Measurements from ENCODE around the gene SCN4A. TPM values are rescaled to one million over a fixed set of nuclear protein-coding genes. Genes with fewer than 3 reads are reported as not detected.
"Not testable (repeated sequence)": the region's sequence is repeated elsewhere in the genome, so short reads cannot be mapped to it uniquely, and the experiment has no call there.

The SCN4A gene
- total and polyA plus RNA-seq, 8 donors = 0.05 to 0.88 (median 0.58) TPM

DNA sequence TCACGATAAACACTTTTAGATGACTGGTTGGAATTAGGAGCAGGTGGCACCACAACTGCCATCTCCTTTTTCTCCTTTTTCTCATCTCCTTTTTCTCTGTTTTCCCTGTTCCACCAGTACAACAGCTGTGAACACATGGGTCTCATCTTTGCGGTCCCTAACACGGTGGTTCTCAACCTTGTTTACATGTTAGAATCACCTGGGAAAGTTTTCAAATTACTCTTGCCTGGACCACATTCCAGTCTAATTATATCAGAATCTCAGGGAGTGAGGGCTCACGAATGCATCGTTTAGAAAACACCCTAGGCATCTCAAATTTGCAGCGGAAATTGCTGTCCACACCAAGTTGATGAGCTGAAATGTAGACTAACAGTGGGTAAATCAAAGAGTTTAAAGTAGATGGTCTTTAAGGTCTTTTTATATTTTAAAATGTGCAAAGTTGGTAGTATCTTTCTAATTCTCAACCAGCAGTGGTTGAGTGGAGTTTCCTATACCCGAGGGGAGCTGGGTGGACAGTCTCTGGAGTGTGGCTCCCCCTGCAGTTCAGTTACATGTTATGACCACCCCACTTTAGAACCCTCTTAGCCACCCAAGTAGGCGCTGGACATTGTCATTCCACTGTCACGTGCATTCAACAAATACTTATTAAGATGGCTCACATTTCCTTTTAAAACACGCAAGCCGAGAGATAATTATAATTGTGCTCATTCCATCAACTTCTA is 80.2 kb downstream of the SCN4A start:
- intact Hi-C loops (cut with DNase I); DNase-seq; H3K36me3 ChIP-seq; H3K9me3 ChIP-seq; H3K27ac ChIP-seq; ATAC-seq; H3K27me3 ChIP-seq; H3K4me1 ChIP-seq; H3K4me3 ChIP-seq: not testable (repeated sequence)

DNA sequence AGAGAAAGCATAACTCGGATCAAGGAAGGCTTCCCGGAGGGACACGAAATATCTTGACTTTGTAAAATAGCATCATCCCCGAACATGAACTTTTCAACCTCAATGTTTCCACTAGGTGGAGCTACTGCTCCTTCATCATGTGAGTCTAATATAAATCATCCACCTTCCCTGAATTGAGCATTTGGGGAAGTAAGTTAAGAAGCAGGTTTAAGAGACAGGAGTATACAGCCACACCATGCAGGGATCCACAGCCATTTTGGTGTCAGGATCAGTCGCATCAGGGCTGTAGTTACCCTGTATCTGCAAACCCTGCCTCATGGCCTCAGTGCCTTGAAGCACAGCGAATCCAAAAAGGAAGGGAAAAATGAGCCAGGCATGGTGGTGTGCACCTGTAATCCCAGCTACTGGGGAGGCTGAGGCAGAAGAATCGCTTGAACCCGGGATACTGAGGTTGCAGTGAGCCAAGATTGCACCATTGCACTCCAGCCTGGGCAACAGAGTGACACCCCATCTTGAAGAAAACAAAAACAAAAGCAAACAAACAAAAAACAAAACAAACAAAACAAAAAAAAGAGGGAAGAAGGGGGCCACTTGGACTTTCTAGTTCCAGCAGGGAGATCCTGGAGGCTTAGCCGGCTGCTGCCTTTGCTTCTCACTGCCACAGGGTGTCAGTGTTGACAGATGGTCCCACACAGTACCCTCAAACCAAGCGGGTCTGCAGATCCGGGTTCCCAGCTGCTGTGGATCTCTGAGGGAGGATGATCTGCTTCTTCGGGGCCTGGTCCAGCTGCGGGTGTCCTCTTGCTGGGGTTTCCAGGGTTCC is 83.5 kb downstream of the SCN4A start:
- DNase-seq = peak in 1 of 4 donors; percentile 42
- peak; percentile 84 for ATAC-seq
- H3K36me3 ChIP-seq; H3K4me1 ChIP-seq; intact Hi-C loops (cut with DNase I); H3K9me3 ChIP-seq; H3K27ac ChIP-seq; H3K4me3 ChIP-seq; H3K27me3 ChIP-seq: not testable (repeated sequence)
- TF ChIP-seq, protein P1, sequence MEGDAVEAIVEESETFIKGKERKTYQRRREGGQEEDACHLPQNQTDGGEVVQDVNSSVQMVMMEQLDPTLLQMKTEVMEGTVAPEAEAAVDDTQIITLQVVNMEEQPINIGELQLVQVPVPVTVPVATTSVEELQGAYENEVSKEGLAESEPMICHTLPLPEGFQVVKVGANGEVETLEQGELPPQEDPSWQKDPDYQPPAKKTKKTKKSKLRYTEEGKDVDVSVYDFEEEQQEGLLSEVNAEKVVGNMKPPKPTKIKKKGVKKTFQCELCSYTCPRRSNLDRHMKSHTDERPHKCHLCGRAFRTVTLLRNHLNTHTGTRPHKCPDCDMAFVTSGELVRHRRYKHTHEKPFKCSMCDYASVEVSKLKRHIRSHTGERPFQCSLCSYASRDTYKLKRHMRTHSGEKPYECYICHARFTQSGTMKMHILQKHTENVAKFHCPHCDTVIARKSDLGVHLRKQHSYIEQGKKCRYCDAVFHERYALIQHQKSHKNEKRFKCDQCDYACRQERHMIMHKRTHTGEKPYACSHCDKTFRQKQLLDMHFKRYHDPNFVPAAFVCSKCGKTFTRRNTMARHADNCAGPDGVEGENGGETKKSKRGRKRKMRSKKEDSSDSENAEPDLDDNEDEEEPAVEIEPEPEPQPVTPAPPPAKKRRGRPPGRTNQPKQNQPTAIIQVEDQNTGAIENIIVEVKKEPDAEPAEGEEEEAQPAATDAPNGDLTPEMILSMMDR (IDR thresholded peaks at IDR 0.05) = peak; percentile 22 to 30

Other genes starting within 250 kb of the SCN4A start
- gene STRADA, start 231.1 kb downstream of the SCN4A start, total RNA-seq = 10 to 100 TPM; 28.1 to 37.2 TPM
- gene STRADA, start 231.1 kb downstream of the SCN4A start, polyA plus RNA-seq (ENCODE audit: insufficient read length in 6 of 6) = 10 to 100 TPM; 72.4 to 87.5 (median 83.6) TPM
- 100 to 1,000 TPM in 1 of 2 donors, 10 to 100 TPM in 1; 81.6 to 111 TPM for gene CCDC47, start 199.3 kb downstream of the SCN4A start, total RNA-seq
- 100 to 1,000 TPM in 2 of 6 donors, 10 to 100 TPM in 4; 86.0 to 105 (median 89.4) TPM for gene CCDC47, start 199.3 kb downstream of the SCN4A start, polyA plus RNA-seq (ENCODE audit: insufficient read length in 6 of 6)
- gene DDX42, start 198.7 kb downstream of the SCN4A start, total RNA-seq = 10 to 100 TPM; 79.2 to 82.0 TPM
- 100 to 1,000 TPM; 206 to 239 (median 221) TPM for gene DDX42, start 198.7 kb downstream of the SCN4A start, polyA plus RNA-seq (ENCODE audit: insufficient read length in 6 of 6)
- 100 to 1,000 TPM in 1 of 2 donors, 10 to 100 TPM in 1; 89.8 to 141 TPM for gene PSMC5, start 145.5 kb downstream of the SCN4A start, total RNA-seq
- 100 to 1,000 TPM; 127 to 151 (median 133) TPM for gene PSMC5, start 145.5 kb downstream of the SCN4A start, polyA plus RNA-seq (ENCODE audit: insufficient read length in 6 of 6)
- gene FTSJ3, start 145.3 kb downstream of the SCN4A start, total RNA-seq = 10 to 100 TPM; 32.1 to 47.4 TPM
- 10 to 100 TPM; 57.1 to 88.5 (median 69.8) TPM for gene FTSJ3, start 145.3 kb downstream of the SCN4A start, polyA plus RNA-seq (ENCODE audit: insufficient read length in 6 of 6)
- 10 to 100 TPM; 59.2 to 82.5 TPM for gene SMARCD2, start 130.2 kb downstream of the SCN4A start, total RNA-seq
- 100 to 1,000 TPM; 114 to 147 (median 131) TPM for gene SMARCD2, start 130.2 kb downstream of the SCN4A start, polyA plus RNA-seq (ENCODE audit: insufficient read length in 6 of 6)
- not detected for gene CSH2, start 99.2 kb downstream of the SCN4A start, total RNA-seq
- 1 to 10 TPM in 1 of 6 donors, under 1 TPM in 2, not detected in 3; 0.20 to 6.7 (median 0.23) TPM for gene CSH2, start 99.2 kb downstream of the SCN4A start, polyA plus RNA-seq (ENCODE audit: insufficient read length in 6 of 6)
- gene GH2, start 91.0 kb downstream of the SCN4A start, total RNA-seq = not detected
- under 1 TPM in 1 of 6 donors, not detected in 5; 0.26 TPM for gene GH2, start 91.0 kb downstream of the SCN4A start, polyA plus RNA-seq (ENCODE audit: insufficient read length in 6 of 6)
- not detected for gene CSH1, start 76.3 kb downstream of the SCN4A start, total RNA-seq
- 10 to 100 TPM in 1 of 6 donors, 1 to 10 TPM in 1, under 1 TPM in 3, not detected in 1; 0.26 to 21.3 (median 0.46) TPM for gene CSH1, start 76.3 kb downstream of the SCN4A start, polyA plus RNA-seq (ENCODE audit: insufficient read length in 6 of 6)
- gene CSHL1, start 61.7 kb downstream of the SCN4A start, total RNA-seq = not detected
- under 1 TPM in 1 of 6 donors, not detected in 5; 0.78 TPM for gene CSHL1, start 61.7 kb downstream of the SCN4A start, polyA plus RNA-seq (ENCODE audit: insufficient read length in 6 of 6)
- not detected for gene GH1, start 54.1 kb downstream of the SCN4A start, total RNA-seq
- not detected for gene GH1, start 54.1 kb downstream of the SCN4A start, polyA plus RNA-seq (ENCODE audit: insufficient read length in 6 of 6)
- gene CD79B, start 40.6 kb downstream of the SCN4A start, total RNA-seq = 1 to 10 TPM; 2.7 to 3.5 TPM
- gene CD79B, start 40.6 kb downstream of the SCN4A start, polyA plus RNA-seq (ENCODE audit: insufficient read length in 6 of 6) = 1 to 10 TPM; 1.8 to 3.2 (median 2.0) TPM
- gene PRR29, start 25.4 kb upstream of the SCN4A start, total RNA-seq = 1 to 10 TPM; 1.0 to 5.0 TPM
- 1 to 10 TPM; 5.5 to 9.6 (median 6.4) TPM for gene PRR29, start 25.4 kb upstream of the SCN4A start, polyA plus RNA-seq (ENCODE audit: insufficient read length in 6 of 6)
- 10 to 100 TPM; 32.3 to 46.9 TPM for gene ICAM2, start 47.7 kb upstream of the SCN4A start, total RNA-seq
- 10 to 100 TPM; 43.1 to 55.4 (median 47.2) TPM for gene ICAM2, start 47.7 kb upstream of the SCN4A start, polyA plus RNA-seq (ENCODE audit: insufficient read length in 6 of 6)
- gene ERN1, start 157.2 kb upstream of the SCN4A start, total RNA-seq = 10 to 100 TPM; 39.0 to 45.0 TPM
- 10 to 100 TPM; 10.6 to 12.2 (median 10.9) TPM for gene ERN1, start 157.2 kb upstream of the SCN4A start, polyA plus RNA-seq (ENCODE audit: insufficient read length in 6 of 6)

Measured in left lung (tissue), 10 donors.